ENCODE data around the gene CCER1. TPM values are rescaled to one million over a fixed set of nuclear protein-coding genes. Genes with fewer than 3 reads are reported as not detected.

Gene CCER1
- total RNA-seq, 4 donors from 2014 or later: 0.27 TPM; not detected in 3

- 73 to 86% methylated on average over 2 of the region's 2 CpGs for WGBS, 2 donors
Observed at GRCh38 chr12:90995010-90995409, 40.0 kb upstream of the CCER1 start.

GRCh38 chr12:90991952-90992465, 37.0 kb upstream of the CCER1 start:
- Histone ChIP-seq H3K27ac (no peak overlapping the region), H3K9me3 (no peaks in the 10 kb centered on the region), H3K4me1 (no peaks in the 10 kb centered on the region), H3K36me3 (no peaks in the 10 kb centered on the region), H3K27me3 (no peaks in the 10 kb centered on the region), H3K4me3 (replicated peaks in 1 of 3) (no peak overlapping the region)
- DNase-seq: no peak
- intact Hi-C loops (cut with DNase I): no loop called here
- TF ChIP-seq CTCF (IDR thresholded peaks at IDR 0.05) (no peak), POLR2A (IDR thresholded peaks at IDR 0.05) (no peak)
- 71 to 92% methylated on average over 3 of the region's 3 CpGs for WGBS, 2 donors

More at GRCh38 chr12:90995010-90995409, 40.0 kb upstream of the CCER1 start:
- H3K27ac ChIP-seq: no peak overlapping the region
- H3K4me3 ChIP-seq (replicated peaks in 1 of 3): no peak overlapping the region
- no peaks in the 10 kb centered on the region for H3K27me3 ChIP-seq
- DNase-seq: no peak
- TF ChIP-seq POLR2A (IDR thresholded peaks at IDR 0.05) (no peak), CTCF (IDR thresholded peaks at IDR 0.05) (no peak)
- H3K36me3 ChIP-seq: no peaks in the 10 kb centered on the region
- no peaks in the 10 kb centered on the region for H3K4me1 ChIP-seq
- no peaks in the 10 kb centered on the region for H3K9me3 ChIP-seq
- intact Hi-C loops (cut with DNase I): no loop called here

GRCh38 chr12:90990611-90991010, 35.6 kb upstream of the CCER1 start:
- H3K4me3 ChIP-seq (replicated peaks in 1 of 3): no peak overlapping the region
- no peaks in the 10 kb centered on the region for H3K4me1 ChIP-seq
- intact Hi-C loops (cut with DNase I): no loop called here
- DNase-seq: no peak
- 47 to 56% methylated on average over 3 of the region's 3 CpGs for WGBS, 2 donors
- no peak overlapping the region for H3K27ac ChIP-seq
- H3K36me3 ChIP-seq: no peaks in the 10 kb centered on the region
- TF ChIP-seq CTCF (IDR thresholded peaks at IDR 0.05) (no peak), POLR2A (IDR thresholded peaks at IDR 0.05) (no peak)
- no peaks in the 10 kb centered on the region for H3K9me3 ChIP-seq
- H3K27me3 ChIP-seq: no peaks in the 10 kb centered on the region

GRCh38 chr12:90989686-90990111, 34.7 kb upstream of the CCER1 start:
- H3K27me3 ChIP-seq: no peaks in the 10 kb centered on the region
- TF ChIP-seq POLR2A (IDR thresholded peaks at IDR 0.05) (no peak), CTCF (IDR thresholded peaks at IDR 0.05) (no peak)
- no peak overlapping the region for H3K4me3 ChIP-seq (replicated peaks in 1 of 3)
- no peak for DNase-seq
- H3K9me3 ChIP-seq: no peaks in the 10 kb centered on the region
- WGBS, 2 donors: 76 to 79% methylated on average over 1 of the region's 1 CpG
- intact Hi-C loops (cut with DNase I): loop anchor here (10.0 kb wide), 1 partner anchor 355 kb away; no protein-coding TSS in a partner anchor
- no peak overlapping the region for H3K27ac ChIP-seq
- H3K4me1 ChIP-seq: no peaks in the 10 kb centered on the region
- H3K36me3 ChIP-seq: no peaks in the 10 kb centered on the region

- no peak for TF ChIP-seq POLR2A (IDR thresholded peaks at IDR 0.05)
- peak in 1 of 6 experiments; percentile 3 for TF ChIP-seq CTCF (IDR thresholded peaks at IDR 0.05)
- WGBS, 2 donors: 92 to 96% methylated on average over 1 of the region's 1 CpG
Observed at GRCh38 chr12:90987520-90987919, 32.5 kb upstream of the CCER1 start.

More at GRCh38 chr12:90987520-90987919, 32.5 kb upstream of the CCER1 start:
- Histone ChIP-seq H3K27ac (no peak overlapping the region), H3K4me1 (no peaks in the 10 kb centered on the region), H3K36me3 (no peaks in the 10 kb centered on the region), H3K27me3 (no peaks in the 10 kb centered on the region), H3K4me3 (replicated peaks in 1 of 3) (no peak overlapping the region), H3K9me3 (no peaks in the 10 kb centered on the region)
- intact Hi-C loops (cut with DNase I): loop anchor here (10.0 kb wide), 1 partner anchor 357 kb away; no protein-coding TSS in a partner anchor
- no peak for DNase-seq

All from thyroid gland (tissue), 4 donors.